HepG2 (cell line): Measurements from ENCODE around the gene PRRC2A. TPM values are rescaled to one million over a fixed set of nuclear protein-coding genes. Genes with fewer than 3 reads are reported as not detected.

Source experiments
- E2F1 ChIP-seq: sonication (generic); formaldehyde crosslinking; IDR thresholded peaks from 2 replicates; pipeline ENCODE4 v1.5.0; 2020; ENCODE audit warnings: missing genetic modification reagents
- EED ChIP-seq: sonication (generic); formaldehyde crosslinking; IDR thresholded peaks from 2 replicates; pipeline ENCODE4 v1.5.0; 2020; ENCODE audit warnings: mild to moderate bottlenecking, missing genetic modification reagents
- HDAC1 ChIP-seq: sonication (generic); formaldehyde crosslinking; IDR thresholded peaks from 2 replicates; pipeline ENCODE4 v1.5.1; 2020; ENCODE audit warnings: mild to moderate bottlenecking, missing genetic modification reagents
- HDAC2 ChIP-seq: sonication (generic); formaldehyde crosslinking; IDR thresholded peaks from 2 replicates; pipeline ENCODE4 v1.4.0; 2020; ENCODE audit warnings: missing genetic modification reagents
- LBX2 ChIP-seq: sonication (generic); formaldehyde crosslinking; IDR thresholded peaks from 2 replicates; pipeline ENCODE4 v1.5.0; 2020; ENCODE audit warnings: missing genetic modification reagents, mild to moderate bottlenecking, borderline replicate concordance
- MAZ ChIP-seq, 2 experiments: sonication (generic) in 1 of 2; formaldehyde crosslinking in 1 of 2; IDR thresholded peaks; 2 replicates each; pipeline versions ENCODE4 v1.5.0 to v1.6.1; 2012 to 2020; ENCODE audit warnings: low read depth in 2 of 2, mild to moderate bottlenecking in 2 of 2, borderline replicate concordance in 1 of 2, improper control_type of control experiment in 1 of 2, low read length in 1 of 2, missing genetic modification reagents in 1 of 2, moderate library complexity in 1 of 2
- NR2F6 ChIP-seq, 2 experiments: IDR thresholded peaks; 2 replicates each; pipeline ENCODE4 v1.6.1; 2016; ENCODE audit warnings: antibody characterized with exemption in 1 of 2, mild to moderate bottlenecking in 1 of 2
- PAWR ChIP-seq: sonication (generic); formaldehyde crosslinking; IDR thresholded peaks from 2 replicates; pipeline ENCODE4 v1.4.0; 2020; ENCODE audit warnings: missing genetic modification reagents, mild to moderate bottlenecking, borderline replicate concordance
- PCBP1 ChIP-seq: fragments of 200-400 bp; formaldehyde crosslinking; IDR thresholded peaks from 2 replicates; pipeline ENCODE4 v1.6.1; 2017; ENCODE audit warnings: mild to moderate bottlenecking, low read depth, low read length, borderline replicate concordance
- PRPF4 ChIP-seq: fragments of 200-400 bp; formaldehyde crosslinking; IDR thresholded peaks from 2 replicates; pipeline ENCODE4 v1.6.1; 2016; ENCODE audit warnings: low read length, low read depth; ENCODE audit not compliant: poor library complexity, severe bottlenecking
- RFXAP ChIP-seq: sonication (generic); formaldehyde crosslinking; IDR thresholded peaks from 2 replicates; pipeline ENCODE4 v1.4.0; 2020; ENCODE audit warnings: missing genetic modification reagents, borderline replicate concordance
- TEAD2 ChIP-seq: sonication (generic); formaldehyde crosslinking; IDR thresholded peaks from 2 replicates; pipeline ENCODE4 v1.9.0; 2021; ENCODE audit warnings: missing genetic modification reagents
- TEF ChIP-seq: sonication (generic); formaldehyde crosslinking; IDR thresholded peaks from 2 replicates; pipeline ENCODE4 v1.5.0; 2020; ENCODE audit warnings: missing genetic modification reagents
- ZBTB26 ChIP-seq: IDR thresholded peaks from 2 replicates; pipeline ENCODE4 v1.6.1; 2016; ENCODE audit warnings: missing compliant biosample characterization, missing genetic modification reagents, borderline replicate concordance
- ZBTB46 ChIP-seq: sonication (generic); formaldehyde crosslinking; IDR thresholded peaks from 2 replicates; pipeline ENCODE4 v1.4.0; 2020; ENCODE audit warnings: mild to moderate bottlenecking, missing genetic modification reagents, borderline replicate concordance
- ZNF281 ChIP-seq: sonication (generic); formaldehyde crosslinking; IDR thresholded peaks from 2 replicates; pipeline ENCODE4 v1.4.0; 2020; ENCODE audit warnings: missing genetic modification reagents, borderline replicate concordance
- ZNF432 ChIP-seq: sonication (generic); formaldehyde crosslinking; IDR thresholded peaks from 2 replicates; pipeline ENCODE4 v1.5.0; 2020; ENCODE audit warnings: missing genetic modification reagents, mild to moderate bottlenecking, borderline replicate concordance
- ZNF7 ChIP-seq: IDR thresholded peaks from 2 replicates; pipeline ENCODE4 v1.6.1; 2016; ENCODE audit warnings: missing biosample characterization, missing genetic modification reagents
- ZNF724P ChIP-seq: sonication (generic); formaldehyde crosslinking; IDR thresholded peaks from 2 replicates; pipeline ENCODE4 v1.8.0; 2022; ENCODE audit warnings: missing genetic modification reagents, borderline replicate concordance
- ZSCAN22 ChIP-seq: sonication (generic); formaldehyde crosslinking; IDR thresholded peaks from 2 replicates; pipeline ENCODE4 v1.4.0; 2020; ENCODE audit warnings: mild to moderate bottlenecking, missing genetic modification reagents
- polyA plus RNA-seq, 8 experiments: library from polyadenylated mRNA; depleted of rRNA in 3 of 8; stranded (reverse) in 7 of 8; unstranded in 1 of 8; fragments of >200 nt; fragmentation: Illumina TruSeq in 4 of 8; extraction: Trizol in 4 of 8; gene quantifications; 2 replicates each; pipeline versions ENCODE4 v1.2.1 to v1.2.3, GENCODE V29; 2011 to 2016; ENCODE audit warnings: low read depth in 4 of 8, missing spikeins in 1 of 8, mixed read lengths in 1 of 8; ENCODE audit not compliant: insufficient read depth in 1 of 8
- total RNA-seq, 5 experiments: library from RNA; depleted of rRNA; stranded (reverse); fragments of >200 nt; fragmentation: Illumina TruSeq; extraction: Trizol; gene quantifications; 2 replicates each; pipeline ENCODE4 v1.2.3, GENCODE V29; 2016; ENCODE audit warnings: low read depth in 1 of 5

Gene PRRC2A
- total and polyA plus RNA-seq, 2 of the 13 experiments (the other 11 are each of a cell fraction or from before 2014, with no cell fraction given) = 38.9 to 47.4 TPM

- TF ChIP-seq ZBTB26 = no peak
- TF ChIP-seq ZNF432 (CRISPR knock-in tag) = no peak
- TF ChIP-seq ZSCAN22 = no peak
- no peak for TF ChIP-seq MAZ (IDR thresholded peaks at IDR 0.05; ENCODE audit: borderline replicate concordance, low read depth, low read length)
- no peak for TF ChIP-seq MAZ (CRISPR knock-in tag; IDR thresholded peaks at IDR 0.05; ENCODE audit: low read depth)
- no peak for TF ChIP-seq RFXAP (CRISPR knock-in tag)
- no peak for TF ChIP-seq PRPF4
- no peak for TF ChIP-seq TEAD2 (CRISPR knock-in tag)
- no peak for TF ChIP-seq ZBTB46 (CRISPR knock-in tag)
- TF ChIP-seq TEF = no peak
- no peak for TF ChIP-seq HDAC2 (CRISPR knock-in tag)
- no peak for TF ChIP-seq EED
- peak; percentile 55; the same call in 1 of the 2 replicates for TF ChIP-seq ZNF281 (CRISPR knock-in tag)
- 0 out of 2 replicates have a peak, but pooled peaks have one; percentile 7 for TF ChIP-seq NR2F6 (IDR thresholded peaks at IDR 0.05)
- TF ChIP-seq NR2F6 (CRISPR knock-in tag; IDR thresholded peaks at IDR 0.05) = no peak
- TF ChIP-seq HDAC1 (CRISPR knock-in tag) = no peak
- 0 out of 2 replicates have a peak, but pooled peaks have one; percentile 4 for TF ChIP-seq ZNF724P (CRISPR knock-in tag)
- no peak for TF ChIP-seq PAWR (CRISPR knock-in tag)
- no peak for TF ChIP-seq ZNF7
- no peak for TF ChIP-seq PCBP1
- TF ChIP-seq E2F1 (CRISPR knock-in tag) = no peak
- no peak for TF ChIP-seq LBX2 (CRISPR knock-in tag)
Observed at GRCh38 chr6:31581434-31582229, 38.9 kb upstream of the PRRC2A start (continued).
